Gastrocnemius medialis (tissue), 4 donors: Measurements from ENCODE around the gene KCNK3. TPM values are rescaled to one million over a fixed set of nuclear protein-coding genes. Genes with fewer than 3 reads are reported as not detected.
"Not testable (repeated sequence)": the region's sequence is repeated elsewhere in the genome, so short reads cannot be mapped to it uniquely, and the experiment has no call there.

Experiments
- ATAC-seq, 2 donors: fragments of 150-250 bp; one replicate each; pipeline ENCODE4 v1.9.1; 2016
- DNase-seq, 2 donors: peaks; one replicate each; pipeline ENCODE4 v3.0.0-alpha.2; 2019
- H3K27ac ChIP-seq, 4 donors: fragments of 200-600 bp; sonication (generic); 1 replicate in 1 of 4; 2 replicates in 3 of 4; pipeline ENCODE4 v1.5.1; 2016 to 2018; ENCODE audit warnings: mild to moderate bottlenecking in 2 of 4, moderate library complexity in 1 of 4
- H3K27me3 ChIP-seq, 3 donors: fragments of 200-600 bp; sonication (generic) in 2 of 3; 1 replicate in 1 of 3; 2 replicates in 2 of 3; pipeline versions ENCODE4 v1.5.1 to v1.6.0; 2016 to 2019; ENCODE audit warnings: mild to moderate bottlenecking in 1 of 3, moderate library complexity in 1 of 3
- H3K36me3 ChIP-seq, 2 donors: fragments of 200-600 bp; sonication (generic) in 1 of 2; one replicate each; pipeline ENCODE4 v1.5.1; 2017 to 2018
- H3K4me1 ChIP-seq, 2 donors: fragments of 200-600 bp; sonication (generic) in 1 of 2; one replicate each; pipeline ENCODE4 v1.5.1; 2016 to 2017; ENCODE audit warnings: mild to moderate bottlenecking in 2 of 2
- H3K4me3 ChIP-seq, 4 donors: fragments of 200-600 bp; sonication (generic) in 3 of 4; 1 replicate in 1 of 4; 2 replicates in 3 of 4; pipeline ENCODE4 v1.5.1; 2016 to 2019; ENCODE audit warnings: mild to moderate bottlenecking in 2 of 4
- H3K9me3 ChIP-seq, 3 donors: fragments of 200-600 bp; sonication (generic) in 2 of 3; 1 replicate in 1 of 3; 2 replicates in 2 of 3; pipeline ENCODE4 v1.5.1; 2016 to 2019
- POLR2A ChIP-seq, 2 donors: fragments of 450-650 bp; IDR thresholded peaks; one replicate each; pipeline ENCODE4 v1.6.1; 2017; ENCODE audit warnings: antibody characterized with exemption in 2 of 2, mild to moderate bottlenecking in 2 of 2, moderate library complexity in 2 of 2
- in situ Hi-C, 4 donors: fragments of 200-750 bp; cut with MboI; loops; one replicate each; pipeline versions ENCODE4 v1.15.0 to v1.8.0; 2017; ENCODE audit warnings: low sequenced_read_pairs in 4 of 4
- intact Hi-C: fragments of 100-400 bp; cut with DNase I; formaldehyde crosslinking; loops from one replicate; pipeline ENCODE4 v1.15.1; 2023; ENCODE audit warnings: low total_unique reads
- total RNA-seq, 4 donors: library from RNA; depleted of rRNA; stranded (reverse); fragments of >200 nt; gene quantifications; one replicate each; pipeline versions ENCODE4 v1.1.0 to v1.2.3, GENCODE V29; 2016
- TF ChIP-seq, protein P1 (sequence below), 5 experiments: fragments of 450-650 bp in 3 of 5; fragments of 200-600 bp in 2 of 5; sonication (generic) in 2 of 5; IDR thresholded peaks in 4 of 5; conservative IDR thresholded peaks in 1 of 5; 1 replicate in 4 of 5; 2 replicates in 1 of 5; pipeline ENCODE4 v1.5.1; 2016 to 2019; ENCODE audit warnings: antibody characterized with exemption in 5 of 5, mild to moderate bottlenecking in 3 of 5, moderate library complexity in 3 of 5

Gene KCNK3
- total RNA-seq, 4 donors from 2014 or later, result 0.80 to 11.6 (median 1.2) TPM

DNA sequence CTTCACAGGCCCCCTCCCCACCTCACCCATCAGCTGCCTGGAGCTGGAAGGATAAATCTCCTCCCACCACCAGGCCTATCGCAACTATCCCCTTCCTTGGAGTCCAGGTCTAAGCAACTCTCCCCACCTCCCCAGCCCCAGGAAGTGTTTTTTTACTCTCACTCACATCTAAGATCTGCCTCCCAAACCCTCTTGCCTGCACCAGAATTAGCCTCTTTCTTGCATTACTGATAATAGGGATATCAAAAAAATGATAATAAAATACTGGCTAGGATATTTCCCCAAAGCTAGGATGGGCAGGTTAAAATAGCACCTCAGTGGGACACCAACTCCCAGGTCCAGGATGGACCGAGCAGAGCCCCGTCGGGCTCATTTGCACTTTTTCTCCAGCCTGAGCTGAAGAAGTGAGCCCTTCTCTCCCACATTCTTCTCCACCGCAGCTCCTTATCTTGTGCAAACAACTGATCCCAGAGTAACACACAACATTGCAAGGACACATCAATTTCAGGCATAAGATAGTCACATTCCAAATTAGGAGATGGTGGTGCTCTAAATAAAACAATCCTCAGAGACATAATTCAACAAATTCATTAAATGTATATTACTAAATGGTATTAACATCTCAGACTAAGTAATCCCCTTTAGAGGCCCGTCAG lies 33.7 kb upstream of the KCNK3 start:
- no peaks in the 10 kb centered on the region for H3K27me3 ChIP-seq
- in situ Hi-C loops (no loop called here), intact Hi-C loops (no loop called here)
- DNase-seq (no peak), ATAC-seq (no peak)
- no peaks in the 10 kb centered on the region for H3K4me1 ChIP-seq
- no peaks in the 10 kb centered on the region for H3K36me3 ChIP-seq
- H3K4me3 ChIP-seq, result no peak overlapping the region
- no peak for TF ChIP-seq POLR2A (IDR thresholded peaks at IDR 0.05)
- TF ChIP-seq, protein P1, sequence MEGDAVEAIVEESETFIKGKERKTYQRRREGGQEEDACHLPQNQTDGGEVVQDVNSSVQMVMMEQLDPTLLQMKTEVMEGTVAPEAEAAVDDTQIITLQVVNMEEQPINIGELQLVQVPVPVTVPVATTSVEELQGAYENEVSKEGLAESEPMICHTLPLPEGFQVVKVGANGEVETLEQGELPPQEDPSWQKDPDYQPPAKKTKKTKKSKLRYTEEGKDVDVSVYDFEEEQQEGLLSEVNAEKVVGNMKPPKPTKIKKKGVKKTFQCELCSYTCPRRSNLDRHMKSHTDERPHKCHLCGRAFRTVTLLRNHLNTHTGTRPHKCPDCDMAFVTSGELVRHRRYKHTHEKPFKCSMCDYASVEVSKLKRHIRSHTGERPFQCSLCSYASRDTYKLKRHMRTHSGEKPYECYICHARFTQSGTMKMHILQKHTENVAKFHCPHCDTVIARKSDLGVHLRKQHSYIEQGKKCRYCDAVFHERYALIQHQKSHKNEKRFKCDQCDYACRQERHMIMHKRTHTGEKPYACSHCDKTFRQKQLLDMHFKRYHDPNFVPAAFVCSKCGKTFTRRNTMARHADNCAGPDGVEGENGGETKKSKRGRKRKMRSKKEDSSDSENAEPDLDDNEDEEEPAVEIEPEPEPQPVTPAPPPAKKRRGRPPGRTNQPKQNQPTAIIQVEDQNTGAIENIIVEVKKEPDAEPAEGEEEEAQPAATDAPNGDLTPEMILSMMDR (IDR thresholded peaks at IDR 0.05 in 4 of 5, conservative IDR thresholded peaks at IDR 0.05 in 1 of 5), result no peak
- H3K27ac ChIP-seq, result no peak overlapping the region
- peaks cover 0 to 17% (median 0%) of the 10 kb centered on the region in 3 donors for H3K9me3 ChIP-seq

DNA sequence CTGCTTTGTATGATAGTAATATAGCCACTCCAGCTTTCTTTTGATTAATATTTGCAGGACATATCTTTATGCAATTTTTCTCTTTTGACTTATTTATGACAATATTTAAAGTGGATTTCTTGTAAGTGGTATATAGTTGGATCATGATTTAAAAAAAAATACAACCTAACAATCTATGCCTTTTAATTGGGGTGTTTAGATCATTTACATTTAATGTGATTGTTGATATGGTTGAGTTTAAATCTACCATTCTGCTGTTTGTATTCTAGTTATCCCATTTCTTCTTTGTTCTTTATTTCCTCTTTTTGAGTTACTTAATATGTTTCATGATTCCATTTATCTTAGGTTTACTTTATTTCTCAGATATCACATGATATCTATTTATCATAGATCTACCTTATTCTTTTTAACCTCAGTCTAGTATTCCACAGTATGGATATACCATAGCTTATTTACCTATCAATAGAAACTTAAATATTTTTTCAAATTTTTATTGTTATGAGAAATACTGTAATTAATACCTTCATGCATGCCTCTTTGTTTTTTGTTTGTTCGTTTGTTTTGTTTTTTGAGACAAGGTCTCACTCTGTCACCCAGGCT lies 32.1 kb upstream of the KCNK3 start:
- Histone ChIP-seq H3K4me1 (no peaks in the 10 kb centered on the region), H3K36me3 (no peaks in the 10 kb centered on the region), H3K9me3 (peaks cover 0 to 17% (median 0%) of the 10 kb centered on the region in 3 donors), H3K27me3 (peaks cover 0 to 2% (median 0%) of the 10 kb centered on the region in 3 donors), H3K4me3 (no peak overlapping the region), H3K27ac (no peak overlapping the region)
- DNase-seq (no peak), ATAC-seq (no peak)
- intact Hi-C loops, result no loop called here
- no peak for TF ChIP-seq POLR2A (IDR thresholded peaks at IDR 0.05)
- TF ChIP-seq, protein P1 (IDR thresholded peaks at IDR 0.05 in 4 of 5, conservative IDR thresholded peaks at IDR 0.05 in 1 of 5), result no peak
- in situ Hi-C loops, result no loop called here

DNA sequence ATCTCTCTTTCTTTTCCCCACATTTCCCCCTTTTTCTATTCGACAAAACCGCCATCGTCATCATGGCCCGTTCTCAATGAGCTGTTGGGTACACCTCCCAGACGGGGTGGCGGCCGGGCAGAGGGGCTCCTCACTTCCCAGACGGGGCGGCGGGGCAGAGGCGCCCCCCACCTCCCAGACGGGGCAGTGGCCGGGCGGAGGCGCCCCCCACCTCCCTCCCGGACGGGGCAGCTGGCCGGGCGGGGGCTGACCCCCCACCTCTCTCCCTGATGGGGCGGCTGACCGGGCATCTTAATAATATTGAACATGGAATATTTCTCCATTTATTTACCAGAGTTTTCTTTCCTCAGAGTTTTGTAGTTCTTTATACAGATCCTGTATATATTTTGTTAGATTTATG lies 27.2 kb upstream of the KCNK3 start:
- H3K27me3 ChIP-seq, H3K9me3 ChIP-seq, H3K36me3 ChIP-seq, H3K4me1 ChIP-seq, H3K4me3 ChIP-seq, in situ Hi-C loops, DNase-seq, intact Hi-C loops, H3K27ac ChIP-seq, ATAC-seq: not testable (repeated sequence)

DNA sequence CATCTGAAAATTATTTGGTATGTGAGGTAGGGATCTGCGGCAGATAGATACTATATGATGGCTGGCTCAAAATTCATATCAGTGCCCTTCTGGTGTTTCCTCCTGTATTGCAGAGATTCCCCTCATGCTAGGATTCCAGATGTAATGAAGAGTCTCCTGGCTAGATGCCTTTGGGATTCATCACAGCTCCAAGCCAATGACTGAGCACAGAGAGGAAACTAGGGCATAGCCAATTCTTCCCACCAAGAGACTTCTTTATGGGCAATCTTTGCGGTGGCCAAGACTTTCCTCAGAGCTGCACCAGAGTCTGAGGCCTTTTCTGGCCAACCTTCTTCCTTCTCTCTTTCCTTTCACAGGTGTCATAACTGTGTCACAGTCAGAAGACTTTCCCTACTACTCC lies 25.9 kb upstream of the KCNK3 start:
- in situ Hi-C loops (no loop called here), intact Hi-C loops (no loop called here)
- Histone ChIP-seq H3K9me3 (no peaks in the 10 kb centered on the region), H3K4me3 (no peak overlapping the region), H3K27ac (no peak overlapping the region), H3K4me1 (no peaks in the 10 kb centered on the region), H3K36me3 (no peaks in the 10 kb centered on the region), H3K27me3 (peaks cover 0 to 7% (median 5%) of the 10 kb centered on the region in 3 donors)
- no peak for DNase-seq
- no peak for ATAC-seq
- TF ChIP-seq, protein P1 (IDR thresholded peaks at IDR 0.05 in 4 of 5, conservative IDR thresholded peaks at IDR 0.05 in 1 of 5), result no peak
- no peak for TF ChIP-seq POLR2A (IDR thresholded peaks at IDR 0.05)

DNA sequence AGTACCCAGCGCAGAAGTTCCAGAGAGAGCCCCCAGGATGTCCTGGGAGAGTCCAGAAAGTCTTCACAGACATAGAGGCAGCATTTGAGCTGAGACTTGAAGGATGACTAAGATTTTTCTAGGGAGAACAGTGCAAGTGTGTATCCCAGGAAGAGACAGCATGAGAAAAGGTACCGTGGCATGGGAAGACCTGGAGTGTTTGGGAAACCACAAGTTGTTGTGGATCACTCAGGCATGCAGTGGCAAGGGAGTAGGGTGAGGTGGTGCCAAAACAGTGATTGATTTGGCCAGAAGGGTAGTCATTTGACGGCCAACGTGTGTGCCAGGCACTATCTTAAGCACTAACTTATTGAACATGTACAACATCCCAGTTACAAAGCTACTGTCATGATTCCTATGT lies 24.5 kb upstream of the KCNK3 start:
- no peak for TF ChIP-seq POLR2A (IDR thresholded peaks at IDR 0.05)
- TF ChIP-seq, protein P1 (IDR thresholded peaks at IDR 0.05 in 4 of 5, conservative IDR thresholded peaks at IDR 0.05 in 1 of 5), result no peak
- no peaks in the 10 kb centered on the region for H3K9me3 ChIP-seq
- ATAC-seq (no peak), DNase-seq (no peak)
- no peak overlapping the region for H3K27ac ChIP-seq
- intact Hi-C loops (no loop called here), in situ Hi-C loops (no loop called here)
- peaks cover 0 to 10% (median 5%) of the 10 kb centered on the region in 3 donors for H3K27me3 ChIP-seq
- no peaks in the 10 kb centered on the region for H3K4me1 ChIP-seq
- H3K36me3 ChIP-seq, result no peaks in the 10 kb centered on the region
- H3K4me3 ChIP-seq, result no peak overlapping the region
